ENCODE measurements around the gene TAX1BP1.
A peak's percentile ranks its signal among the peaks of the same experiment; 100 is the strongest.
"Not testable (repeated sequence)": the region's sequence is repeated elsewhere in the genome, so short reads cannot be mapped to it uniquely, and the experiment has no call there.

Gene TAX1BP1

GRCh38 chr7:27842094-27842692, 102.2 kb downstream of the TAX1BP1 start:
- no peak for ATAC-seq (ENCODE audit: low read depth)
- H3K4me3 ChIP-seq (ENCODE audit: severe bottlenecking), result no peak overlapping the region
- no peak overlapping the region for H3K27ac ChIP-seq (ENCODE audit: poor library complexity, severe bottlenecking)
- H3K4me1 ChIP-seq (ENCODE audit: insufficient read depth, poor library complexity, severe bottlenecking), result no peaks in the 10 kb centered on the region
- TF ChIP-seq CTCF (IDR thresholded peaks at IDR 0.05; ENCODE audit: poor library complexity, severe bottlenecking), result no peak
- no peaks in the 10 kb centered on the region for H3K27me3 ChIP-seq (ENCODE audit: insufficient read depth, poor library complexity, severe bottlenecking)
- no peaks in the 10 kb centered on the region for H3K9me3 ChIP-seq (ENCODE audit: severe bottlenecking)
- H3K36me3 ChIP-seq (ENCODE audit: low read depth), result no peaks in the 10 kb centered on the region
- no peak for DNase-seq (ENCODE audit: low spot score)

GRCh38 chr7:27842851-27843250, 102.9 kb downstream of the TAX1BP1 start:
- Histone ChIP-seq H3K4me1 (ENCODE audit: insufficient read depth, poor library complexity, severe bottlenecking) (no peaks in the 10 kb centered on the region), H3K9me3 (ENCODE audit: severe bottlenecking) (no peaks in the 10 kb centered on the region), H3K36me3 (ENCODE audit: low read depth) (no peaks in the 10 kb centered on the region), H3K4me3 (ENCODE audit: severe bottlenecking) (no peak overlapping the region), H3K27ac (ENCODE audit: poor library complexity, severe bottlenecking) (no peak overlapping the region), H3K27me3 (ENCODE audit: insufficient read depth, poor library complexity, severe bottlenecking) (no peaks in the 10 kb centered on the region)
- DNase-seq (ENCODE audit: low spot score), result no peak
- TF ChIP-seq CTCF (IDR thresholded peaks at IDR 0.05; ENCODE audit: poor library complexity, severe bottlenecking), result no peak
- ATAC-seq (ENCODE audit: low read depth), result no peak

DNA sequence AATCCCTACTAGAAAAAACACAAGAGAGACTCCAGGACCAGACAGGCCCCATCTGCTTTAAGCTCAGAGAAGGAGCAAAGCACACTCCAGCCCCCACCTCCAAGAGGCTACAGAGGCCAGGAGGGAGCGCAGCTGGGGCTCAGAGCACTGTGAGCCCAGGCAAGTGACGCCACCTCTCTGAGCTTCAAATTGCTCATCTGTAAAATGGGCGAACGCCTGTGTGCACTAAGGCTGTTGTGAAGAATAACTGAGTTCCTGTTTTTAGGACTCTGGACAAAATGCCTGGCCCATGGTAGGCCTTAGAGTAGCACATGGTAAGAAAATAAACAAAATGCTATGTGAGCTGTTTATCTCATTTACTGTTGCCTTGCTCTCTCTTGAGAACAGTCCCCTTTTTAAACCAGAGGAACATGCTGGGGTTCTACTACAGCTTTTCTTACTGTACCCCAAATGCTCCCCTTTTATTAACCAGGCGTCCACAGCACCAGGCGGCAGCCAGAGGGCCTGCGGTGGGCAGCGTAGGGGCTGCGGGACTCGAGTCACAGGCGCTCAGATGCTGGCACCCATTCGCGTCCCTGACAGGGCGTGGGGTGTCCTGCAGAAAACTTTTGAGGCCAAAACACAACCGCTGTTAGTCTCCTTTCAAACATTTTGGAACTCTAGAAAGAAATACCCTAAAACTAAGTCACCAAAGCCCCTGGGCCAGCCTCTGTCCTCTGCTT, 103.8 kb downstream of the TAX1BP1 start:
- no peak for TF ChIP-seq CTCF (IDR thresholded peaks at IDR 0.05; ENCODE audit: poor library complexity, severe bottlenecking)
- ATAC-seq (ENCODE audit: low read depth) (no peak), DNase-seq (ENCODE audit: low spot score) (no peak)

DNA sequence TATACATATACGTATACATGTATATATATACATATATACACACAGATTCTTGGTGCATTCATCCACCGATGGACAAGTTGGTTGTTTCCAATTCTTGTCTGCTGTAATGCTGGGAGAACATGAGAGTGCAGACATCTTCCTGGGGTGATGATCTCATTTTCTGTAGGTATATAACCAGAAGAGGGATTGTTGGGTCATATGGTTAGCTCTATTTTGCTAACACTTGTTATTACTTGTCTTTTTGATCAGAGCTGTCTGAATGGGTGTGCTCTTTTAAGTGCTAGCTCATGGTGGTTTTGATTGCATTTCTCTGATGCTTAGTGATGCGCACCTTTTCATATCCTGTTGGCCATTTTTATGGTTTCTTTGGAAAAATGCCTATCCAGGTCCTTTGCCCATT, 106.4 kb downstream of the TAX1BP1 start:
- DNase-seq (ENCODE audit: low spot score), result no peak
- peak; percentile 51; the same call in 1 of the 3 replicates for ATAC-seq (ENCODE audit: low read depth)
- no peaks in the 10 kb centered on the region for H3K4me1 ChIP-seq (ENCODE audit: insufficient read depth, poor library complexity, severe bottlenecking)
- H3K27ac ChIP-seq (ENCODE audit: poor library complexity, severe bottlenecking), result no peak overlapping the region
- no peaks in the 10 kb centered on the region for H3K36me3 ChIP-seq (ENCODE audit: low read depth)
- H3K27me3 ChIP-seq (ENCODE audit: insufficient read depth, poor library complexity, severe bottlenecking), result no peaks in the 10 kb centered on the region
- no peak for TF ChIP-seq CTCF (IDR thresholded peaks at IDR 0.05; ENCODE audit: poor library complexity, severe bottlenecking)
- no peak overlapping the region for H3K4me3 ChIP-seq (ENCODE audit: severe bottlenecking)
- H3K9me3 ChIP-seq (ENCODE audit: severe bottlenecking), result no peaks in the 10 kb centered on the region

More for the DNA sequence above, 103.8 kb downstream of the TAX1BP1 start:
- H3K9me3 ChIP-seq (ENCODE audit: severe bottlenecking), result no peaks in the 10 kb centered on the region
- no peaks in the 10 kb centered on the region for H3K36me3 ChIP-seq (ENCODE audit: low read depth)
- no peaks in the 10 kb centered on the region for H3K27me3 ChIP-seq (ENCODE audit: insufficient read depth, poor library complexity, severe bottlenecking)
- H3K27ac ChIP-seq (ENCODE audit: poor library complexity, severe bottlenecking), result no peak overlapping the region
- H3K4me3 ChIP-seq (ENCODE audit: severe bottlenecking), result no peak overlapping the region
- no peaks in the 10 kb centered on the region for H3K4me1 ChIP-seq (ENCODE audit: insufficient read depth, poor library complexity, severe bottlenecking)

- H3K4me3 ChIP-seq (ENCODE audit: severe bottlenecking), result no peak overlapping the region
- no peaks in the 10 kb centered on the region for H3K9me3 ChIP-seq (ENCODE audit: severe bottlenecking)
- H3K27me3 ChIP-seq (ENCODE audit: insufficient read depth, poor library complexity, severe bottlenecking), result no peaks in the 10 kb centered on the region
- ATAC-seq (ENCODE audit: low read depth) (no peak), DNase-seq (ENCODE audit: low spot score) (no peak)
- H3K36me3 ChIP-seq (ENCODE audit: low read depth), result no peaks in the 10 kb centered on the region
- H3K4me1 ChIP-seq (ENCODE audit: insufficient read depth, poor library complexity, severe bottlenecking), result no peaks in the 10 kb centered on the region
- no peak overlapping the region for H3K27ac ChIP-seq (ENCODE audit: poor library complexity, severe bottlenecking)
- no peak for TF ChIP-seq CTCF (IDR thresholded peaks at IDR 0.05; ENCODE audit: poor library complexity, severe bottlenecking)
Observed at GRCh38 chr7:27850531-27850930, 110.6 kb downstream of the TAX1BP1 start.

DNA sequence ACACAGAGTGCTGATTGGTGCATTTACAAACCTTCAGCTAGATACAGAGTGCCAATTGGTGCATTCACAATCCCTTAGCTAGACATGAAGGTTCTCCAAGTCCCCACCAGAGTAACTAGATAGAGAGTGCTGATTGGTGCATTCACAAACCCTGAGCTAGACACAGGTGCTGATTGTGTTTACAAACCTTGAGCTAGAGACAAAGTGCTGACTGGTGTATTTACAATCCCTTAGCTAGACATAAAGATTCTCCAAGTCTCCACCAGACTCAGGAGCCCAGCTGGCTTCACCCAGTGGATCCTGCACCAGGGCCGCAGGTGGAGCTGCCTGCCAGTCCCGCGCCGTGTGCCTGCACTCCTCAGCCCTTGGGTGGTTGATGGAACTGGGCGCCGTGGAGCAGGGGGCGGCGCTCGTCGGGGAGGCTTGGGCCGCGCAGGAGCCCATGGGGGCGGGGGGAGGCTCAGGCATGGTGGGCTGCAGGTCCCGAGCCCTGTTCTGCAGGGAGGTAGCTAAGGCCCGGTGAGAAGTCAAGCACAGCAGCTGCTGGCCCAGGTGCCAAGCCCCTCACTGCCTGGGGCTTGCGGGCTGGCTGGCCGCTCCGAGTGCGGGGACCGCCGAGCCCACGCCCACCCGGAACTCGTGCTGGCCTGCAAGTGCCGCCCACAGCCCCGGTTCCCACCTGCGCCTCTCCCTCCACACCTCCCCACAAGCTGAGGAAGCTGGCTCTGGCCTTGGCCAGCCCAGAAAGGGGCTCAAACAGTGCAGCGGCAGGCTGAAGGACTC, 116.9 kb downstream of the TAX1BP1 start:
- not testable (repeated sequence) for DNase-seq (ENCODE audit: low spot score); H3K4me1 ChIP-seq (ENCODE audit: insufficient read depth, poor library complexity, severe bottlenecking); ATAC-seq (ENCODE audit: low read depth)

More for the DNA sequence above, 116.9 kb downstream of the TAX1BP1 start:
- not testable (repeated sequence) for H3K4me3 ChIP-seq (ENCODE audit: severe bottlenecking); H3K9me3 ChIP-seq (ENCODE audit: severe bottlenecking); H3K36me3 ChIP-seq (ENCODE audit: low read depth); H3K27me3 ChIP-seq (ENCODE audit: insufficient read depth, poor library complexity, severe bottlenecking); H3K27ac ChIP-seq (ENCODE audit: poor library complexity, severe bottlenecking)

All from RWPE2 (cell line).